Stimulated activated CD8-positive, alpha-beta memory T cell treated with anti-CD3 and anti-CD28 coated beads, Interleukin-4, amount 100 ng/mL, for 48 hours (primary cell): Measurements from ENCODE around the gene TTC28.

Source experiments
- DNase-seq: peaks from one replicate; pipeline ENCODE4 v3.0.0-alpha.2; 2020

Gene TTC28

GRCh38 chr22:28252539-28252938 is 427.1 kb downstream of the TTC28 start:
- no peak for DNase-seq

GRCh38 chr22:28250036-28250695 is 429.5 kb downstream of the TTC28 start:
- DNase-seq, result no peak

- DNase-seq, result no peak
These were observed 430.2 kb downstream of the TTC28 start for GRCh38 chr22:28249402-28249801.

- DNase-seq, result no peak
These were observed 431.8 kb downstream of the TTC28 start for GRCh38 chr22:28247667-28248363.

- DNase-seq, result no peak
These were observed 432.5 kb downstream of the TTC28 start for GRCh38 chr22:28247136-28247535.

GRCh38 chr22:28246397-28246796 is 433.2 kb downstream of the TTC28 start:
- no peak for DNase-seq

GRCh38 chr22:28245579-28246224 is 433.9 kb downstream of the TTC28 start:
- DNase-seq, result no peak

- no peak for DNase-seq
These were observed 434.9 kb downstream of the TTC28 start for GRCh38 chr22:28244757-28245156.

- no peak for DNase-seq
These were observed 436.1 kb downstream of the TTC28 start for GRCh38 chr22:28243539-28243938.

GRCh38 chr22:28241656-28242290 is 437.9 kb downstream of the TTC28 start:
- no peak for DNase-seq

GRCh38 chr22:28239941-28240340 is 439.7 kb downstream of the TTC28 start:
- DNase-seq, result no peak

- no peak for DNase-seq
These were observed 441.9 kb downstream of the TTC28 start for GRCh38 chr22:28237783-28238182.

GRCh38 chr22:28237112-28237511 is 442.5 kb downstream of the TTC28 start:
- DNase-seq, result no peak

- DNase-seq, result no peak
These were observed 447.4 kb downstream of the TTC28 start for GRCh38 chr22:28232204-28232603.

GRCh38 chr22:28231441-28231840 is 448.2 kb downstream of the TTC28 start:
- no peak for DNase-seq

GRCh38 chr22:28230671-28231070 is 449.0 kb downstream of the TTC28 start:
- no peak for DNase-seq

- no peak for DNase-seq
These were observed 449.8 kb downstream of the TTC28 start for GRCh38 chr22:28229566-28230485.

GRCh38 chr22:28223826-28224225 is 455.8 kb downstream of the TTC28 start:
- no peak for DNase-seq

- no peak for DNase-seq
These were observed 456.5 kb downstream of the TTC28 start for GRCh38 chr22:28222976-28223745.

- DNase-seq, result no peak
These were observed 457.1 kb downstream of the TTC28 start for GRCh38 chr22:28222571-28222970.

- no peak for DNase-seq
These were observed 457.6 kb downstream of the TTC28 start for GRCh38 chr22:28222052-28222451.
